H1 (cell line): ENCODE results near the gene DBP.

Experiments used
- CTCF ChIP-seq, 3 experiments: IDR thresholded peaks; 1 replicate in 2 of 3; 2 replicates in 1 of 3; pipeline versions ENCODE4 v1.5.1 to v1.6.1; 2011; ENCODE audit warnings: low read length in 3 of 3, mild to moderate bottlenecking in 3 of 3, inconsistent platforms in 2 of 3, low read depth in 1 of 3, moderate library complexity in 1 of 3; ENCODE audit not compliant: insufficient read depth in 1 of 3; ENCODE audit errors: control extremely low read depth in 1 of 3
- EP300 ChIP-seq, 2 experiments: IDR thresholded peaks; 1 replicate in 1 of 2; 2 replicates in 1 of 2; pipeline ENCODE4 v1.6.1; 2011 to 2012; ENCODE audit warnings: low read depth in 2 of 2, low read length in 2 of 2, mild to moderate bottlenecking in 2 of 2, borderline replicate concordance in 1 of 2, inconsistent platforms in 1 of 2, moderate library complexity in 1 of 2
- POLR2A ChIP-seq, 2 experiments: IDR thresholded peaks; 1 replicate in 1 of 2; 2 replicates in 1 of 2; pipeline ENCODE4 v1.6.1; 2011; ENCODE audit warnings: low read depth in 2 of 2, low read length in 2 of 2, mild to moderate bottlenecking in 2 of 2; ENCODE audit errors: control extremely low read depth in 1 of 2
- POLR2AphosphoS5 ChIP-seq: IDR thresholded peaks from 2 replicates; pipeline ENCODE4 v1.6.1; 2011; ENCODE audit warnings: low read depth, low read length
- SP1 ChIP-seq: IDR thresholded peaks from 2 replicates; pipeline ENCODE4 v1.6.1; 2011; ENCODE audit warnings: low read depth, low read length
- TAF1 ChIP-seq: IDR thresholded peaks from 2 replicates; pipeline ENCODE4 v1.6.1; 2011; ENCODE audit warnings: mild to moderate bottlenecking, low read depth, low read length

GRCh38 chr19:48595833-48596232 lies 41.3 kb downstream of the DBP start:
- no peak for TF ChIP-seq SP1
- TF ChIP-seq POLR2A (IDR thresholded peaks at IDR 0.05; ENCODE audit: control extremely low read depth in 1 of 2, low read depth in 2 of 2, low read length in 2 of 2) = no peak
- TF ChIP-seq CTCF (IDR thresholded peaks at IDR 0.05; ENCODE audit: control extremely low read depth in 1 of 3, insufficient read depth in 1 of 3, low read depth in 1 of 3, low read length in 3 of 3) = no peak
- no peak for TF ChIP-seq EP300 (IDR thresholded peaks at IDR 0.05; ENCODE audit: borderline replicate concordance in 1 of 2, low read depth in 2 of 2, low read length in 2 of 2)
- TF ChIP-seq POLR2AphosphoS5 = no peak
- TF ChIP-seq TAF1 = no peak
